ENCODE data around the gene MNAT1. TPM values are rescaled to one million over a fixed set of nuclear protein-coding genes. Genes with fewer than 3 reads are reported as not detected.

The MNAT1 gene
- total and polyA plus RNA-seq, 9 of the 15 experiments (the other 6 are each of a cell fraction or from before 2014, with no cell fraction given) = 37.8 to 83.3 (median 60.4) TPM

DNA sequence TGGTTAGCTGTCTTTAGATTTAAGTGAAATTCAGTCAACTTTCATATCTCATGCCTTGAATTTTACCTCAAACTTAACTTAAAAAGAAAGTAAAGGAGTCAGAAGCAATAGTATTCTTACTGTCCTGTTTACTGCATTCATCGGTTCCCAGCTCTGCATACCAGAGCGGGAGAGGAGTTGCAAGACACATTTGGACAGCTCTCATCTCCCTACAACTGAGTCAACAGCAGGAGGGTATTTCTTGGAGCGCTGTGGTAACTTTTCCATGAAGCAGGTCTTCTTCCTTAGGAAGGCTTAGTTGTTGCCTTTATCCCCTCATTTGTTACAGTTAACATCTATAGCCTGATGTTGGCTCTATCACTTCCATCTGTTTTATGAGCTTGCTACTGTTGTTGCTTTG is 181.2 kb downstream of the MNAT1 start (continued):
- TF ChIP-seq, protein P1, sequence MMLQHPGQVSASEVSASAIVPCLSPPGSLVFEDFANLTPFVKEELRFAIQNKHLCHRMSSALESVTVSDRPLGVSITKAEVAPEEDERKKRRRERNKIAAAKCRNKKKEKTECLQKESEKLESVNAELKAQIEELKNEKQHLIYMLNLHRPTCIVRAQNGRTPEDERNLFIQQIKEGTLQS (IDR thresholded peaks at IDR 0.05) = no peak
- TF ChIP-seq, protein P1 (CRISPR knock-in tag; conservative IDR thresholded peaks at IDR 0.05) = no peak
- no peak for TF ChIP-seq KDM2B (CRISPR knock-in tag; IDR thresholded peaks at IDR 0.05)

DNA sequence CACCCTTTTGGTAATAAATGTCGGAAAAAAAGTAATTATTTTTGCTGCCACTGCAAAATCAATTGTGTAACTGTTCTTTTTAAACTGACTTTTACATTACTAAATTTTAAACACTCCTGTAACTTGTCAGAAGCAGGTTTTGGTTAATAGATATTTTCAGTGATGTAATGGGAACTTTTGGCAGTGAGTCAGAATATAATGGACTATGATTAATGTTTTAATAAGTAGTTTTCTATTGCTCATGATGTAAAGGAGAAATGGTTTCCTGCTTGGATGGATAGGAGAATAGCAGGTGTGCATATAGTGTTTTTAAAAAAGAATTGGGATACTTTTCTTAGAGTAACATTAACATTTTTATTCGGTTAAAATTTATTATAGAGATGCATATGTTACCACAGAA is 187.5 kb downstream of the MNAT1 start:
- in situ Hi-C loops (cut with MboI) = no loop called here
- ATAC-seq (no peak), FAIRE-seq (no peak), DNase-seq (ENCODE audit: extremely low read depth in 1 of 4, low spot score in 3 of 4) (no peak)
- WGBS (ENCODE audit: insufficient coverage, low coverage, missing lambda C conversion rate) = 39% methylated on average over 2 of the region's 2 CpGs
- Histone ChIP-seq H3K27me3 (ENCODE audit: control insufficient read depth in 2 of 2, insufficient read depth in 2 of 2, low read length in 2 of 2) (no peaks in the 10 kb centered on the region), H3K9ac (ENCODE audit: insufficient read depth in 1 of 2, low read depth in 2 of 2, low read length in 2 of 2) (no peak overlapping the region), H3K36me3 (ENCODE audit: control insufficient read depth, insufficient read depth, low read length) (no peaks in the 10 kb centered on the region), H3K27ac (ENCODE audit: extremely low read depth, low read depth, low read length) (no peak overlapping the region), H3K79me2 (ENCODE audit: control insufficient read depth, insufficient read depth, low read length) (no peaks in the 10 kb centered on the region), H4K20me1 (replicated peaks; ENCODE audit: control insufficient read depth, insufficient read depth, low read length) (no peaks in the 10 kb centered on the region), H3K4me3 (no peak overlapping the region), H3K4me2 (ENCODE audit: insufficient read depth, low read length) (no peak overlapping the region), H2AFZ (ENCODE audit: low read depth, low read length) (no peak overlapping the region), H3K9me1 (ENCODE audit: control insufficient read depth, insufficient read depth, low read length) (no peaks in the 10 kb centered on the region), H3K9me3 (replicated peaks; ENCODE audit: control insufficient read depth, insufficient read depth, low read depth, low read length) (no peaks in the 10 kb centered on the region), H3K4me1 (replicated peaks in 1 of 2; ENCODE audit: control insufficient read depth in 2 of 2, insufficient read depth in 2 of 2, low read length in 2 of 2) (no peaks in the 10 kb centered on the region)
- intact Hi-C loops (cut with micrococcal nuclease) = no loop called here
- BruUV-seq (replicated peaks) = no TSS peak
- ChIA-PET POLR2A (no interaction called here), CTCF (ENCODE audit: low intra/inter-chr PET ratio) (no interaction called here)
- TF ChIP-seq ZEB2 (IDR thresholded peaks at IDR 0.05) = no peak
- no peak for TF ChIP-seq CBX5 (IDR thresholded peaks at IDR 0.05; ENCODE audit: borderline replicate concordance, low read depth)
- no peak for TF ChIP-seq MTF1 (CRISPR knock-in tag; IDR thresholded peaks at IDR 0.05; ENCODE audit: borderline replicate concordance)
- no peak for TF ChIP-seq CCAR2 (IDR thresholded peaks at IDR 0.05; ENCODE audit: low read depth, low read length)
- TF ChIP-seq JUND (IDR thresholded peaks at IDR 0.05; ENCODE audit: borderline replicate concordance, low read depth, low read length) = no peak
- TF ChIP-seq JUND (tag; IDR thresholded peaks at IDR 0.05; ENCODE audit: borderline replicate concordance, low read depth, low read length) = no peak
- no peak for TF ChIP-seq ESRRA (IDR thresholded peaks at IDR 0.05; ENCODE audit: borderline replicate concordance, low read depth)
- TF ChIP-seq PHF8 (IDR thresholded peaks at IDR 0.05; ENCODE audit: borderline replicate concordance, low read length) = no peak
- TF ChIP-seq ZNF12 (CRISPR knock-in tag; IDR thresholded peaks at IDR 0.05) = no peak
- TF ChIP-seq, protein P2, sequence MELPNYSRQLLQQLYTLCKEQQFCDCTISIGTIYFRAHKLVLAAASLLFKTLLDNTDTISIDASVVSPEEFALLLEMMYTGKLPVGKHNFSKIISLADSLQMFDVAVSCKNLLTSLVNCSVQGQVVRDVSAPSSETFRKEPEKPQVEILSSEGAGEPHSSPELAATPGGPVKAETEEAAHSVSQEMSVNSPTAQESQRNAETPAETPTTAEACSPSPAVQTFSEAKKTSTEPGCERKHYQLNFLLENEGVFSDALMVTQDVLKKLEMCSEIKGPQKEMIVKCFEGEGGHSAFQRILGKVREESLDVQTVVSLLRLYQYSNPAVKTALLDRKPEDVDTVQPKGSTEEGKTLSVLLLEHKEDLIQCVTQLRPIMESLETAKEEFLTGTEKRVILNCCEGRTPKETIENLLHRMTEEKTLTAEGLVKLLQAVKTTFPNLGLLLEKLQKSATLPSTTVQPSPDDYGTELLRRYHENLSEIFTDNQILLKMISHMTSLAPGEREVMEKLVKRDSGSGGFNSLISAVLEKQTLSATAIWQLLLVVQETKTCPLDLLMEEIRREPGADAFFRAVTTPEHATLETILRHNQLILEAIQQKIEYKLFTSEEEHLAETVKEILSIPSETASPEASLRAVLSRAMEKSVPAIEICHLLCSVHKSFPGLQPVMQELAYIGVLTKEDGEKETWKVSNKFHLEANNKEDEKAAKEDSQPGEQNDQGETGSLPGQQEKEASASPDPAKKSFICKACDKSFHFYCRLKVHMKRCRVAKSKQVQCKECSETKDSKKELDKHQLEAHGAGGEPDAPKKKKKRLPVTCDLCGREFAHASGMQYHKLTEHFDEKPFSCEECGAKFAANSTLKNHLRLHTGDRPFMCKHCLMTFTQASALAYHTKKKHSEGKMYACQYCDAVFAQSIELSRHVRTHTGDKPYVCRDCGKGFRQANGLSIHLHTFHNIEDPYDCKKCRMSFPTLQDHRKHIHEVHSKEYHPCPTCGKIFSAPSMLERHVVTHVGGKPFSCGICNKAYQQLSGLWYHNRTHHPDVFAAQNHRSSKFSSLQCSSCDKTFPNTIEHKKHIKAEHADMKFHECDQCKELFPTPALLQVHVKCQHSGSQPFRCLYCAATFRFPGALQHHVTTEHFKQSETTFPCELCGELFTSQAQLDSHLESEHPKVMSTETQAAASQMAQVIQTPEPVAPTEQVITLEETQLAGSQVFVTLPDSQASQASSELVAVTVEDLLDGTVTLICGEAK (IDR thresholded peaks at IDR 0.05) = no peak
- TF ChIP-seq, protein P2 (CRISPR knock-in tag; IDR thresholded peaks at IDR 0.05) = no peak

Measured in K562 (cell line).